ENCODE results near the gene APC2.

DNA sequence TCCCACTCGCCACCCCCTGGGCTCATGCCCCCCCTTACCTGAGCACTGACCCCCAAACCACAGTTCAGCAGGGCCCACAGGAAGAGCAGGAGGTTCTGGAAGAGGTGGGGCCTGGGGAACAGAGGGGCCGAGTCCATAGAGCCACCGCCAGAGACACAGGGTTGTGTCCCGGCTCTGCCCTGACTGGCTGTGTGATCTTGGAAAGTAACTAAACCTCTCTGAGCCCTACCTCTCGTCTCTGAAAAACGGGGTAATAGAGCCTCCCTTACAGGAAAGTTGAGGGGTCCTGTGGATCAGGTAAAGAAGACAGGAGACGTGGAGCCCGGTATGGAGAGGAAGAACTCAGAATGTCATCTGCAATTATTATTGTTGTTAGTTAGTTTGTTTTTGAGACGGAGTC is 60.9 kb downstream of the APC2 start:
- TF ChIP-seq, protein P1, sequence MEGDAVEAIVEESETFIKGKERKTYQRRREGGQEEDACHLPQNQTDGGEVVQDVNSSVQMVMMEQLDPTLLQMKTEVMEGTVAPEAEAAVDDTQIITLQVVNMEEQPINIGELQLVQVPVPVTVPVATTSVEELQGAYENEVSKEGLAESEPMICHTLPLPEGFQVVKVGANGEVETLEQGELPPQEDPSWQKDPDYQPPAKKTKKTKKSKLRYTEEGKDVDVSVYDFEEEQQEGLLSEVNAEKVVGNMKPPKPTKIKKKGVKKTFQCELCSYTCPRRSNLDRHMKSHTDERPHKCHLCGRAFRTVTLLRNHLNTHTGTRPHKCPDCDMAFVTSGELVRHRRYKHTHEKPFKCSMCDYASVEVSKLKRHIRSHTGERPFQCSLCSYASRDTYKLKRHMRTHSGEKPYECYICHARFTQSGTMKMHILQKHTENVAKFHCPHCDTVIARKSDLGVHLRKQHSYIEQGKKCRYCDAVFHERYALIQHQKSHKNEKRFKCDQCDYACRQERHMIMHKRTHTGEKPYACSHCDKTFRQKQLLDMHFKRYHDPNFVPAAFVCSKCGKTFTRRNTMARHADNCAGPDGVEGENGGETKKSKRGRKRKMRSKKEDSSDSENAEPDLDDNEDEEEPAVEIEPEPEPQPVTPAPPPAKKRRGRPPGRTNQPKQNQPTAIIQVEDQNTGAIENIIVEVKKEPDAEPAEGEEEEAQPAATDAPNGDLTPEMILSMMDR (IDR thresholded peaks at IDR 0.05), result no peak
- TF ChIP-seq OVOL2 (CRISPR knock-in tag; IDR thresholded peaks at IDR 0.05; ENCODE audit: borderline replicate concordance), result no peak
- TF ChIP-seq, protein P2, sequence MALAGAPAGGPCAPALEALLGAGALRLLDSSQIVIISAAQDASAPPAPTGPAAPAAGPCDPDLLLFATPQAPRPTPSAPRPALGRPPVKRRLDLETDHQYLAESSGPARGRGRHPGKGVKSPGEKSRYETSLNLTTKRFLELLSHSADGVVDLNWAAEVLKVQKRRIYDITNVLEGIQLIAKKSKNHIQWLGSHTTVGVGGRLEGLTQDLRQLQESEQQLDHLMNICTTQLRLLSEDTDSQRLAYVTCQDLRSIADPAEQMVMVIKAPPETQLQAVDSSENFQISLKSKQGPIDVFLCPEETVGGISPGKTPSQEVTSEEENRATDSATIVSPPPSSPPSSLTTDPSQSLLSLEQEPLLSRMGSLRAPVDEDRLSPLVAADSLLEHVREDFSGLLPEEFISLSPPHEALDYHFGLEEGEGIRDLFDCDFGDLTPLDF (CRISPR knock-in tag; IDR thresholded peaks at IDR 0.05), result no peak
- TF ChIP-seq ELF4 (CRISPR knock-in tag; IDR thresholded peaks at IDR 0.05; ENCODE audit: low read depth), result no peak
- TF ChIP-seq, protein P3, sequence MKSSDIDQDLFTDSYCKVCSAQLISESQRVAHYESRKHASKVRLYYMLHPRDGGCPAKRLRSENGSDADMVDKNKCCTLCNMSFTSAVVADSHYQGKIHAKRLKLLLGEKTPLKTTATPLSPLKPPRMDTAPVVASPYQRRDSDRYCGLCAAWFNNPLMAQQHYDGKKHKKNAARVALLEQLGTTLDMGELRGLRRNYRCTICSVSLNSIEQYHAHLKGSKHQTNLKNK (CRISPR knock-in tag; IDR thresholded peaks at IDR 0.05), result no peak
- no peak for TF ChIP-seq SMAD3 (CRISPR knock-in tag; IDR thresholded peaks at IDR 0.05; ENCODE audit: borderline replicate concordance)
- no peak for TF ChIP-seq ESRRA (CRISPR knock-in tag; IDR thresholded peaks at IDR 0.05; ENCODE audit: borderline replicate concordance)
- TF ChIP-seq, protein P4, sequence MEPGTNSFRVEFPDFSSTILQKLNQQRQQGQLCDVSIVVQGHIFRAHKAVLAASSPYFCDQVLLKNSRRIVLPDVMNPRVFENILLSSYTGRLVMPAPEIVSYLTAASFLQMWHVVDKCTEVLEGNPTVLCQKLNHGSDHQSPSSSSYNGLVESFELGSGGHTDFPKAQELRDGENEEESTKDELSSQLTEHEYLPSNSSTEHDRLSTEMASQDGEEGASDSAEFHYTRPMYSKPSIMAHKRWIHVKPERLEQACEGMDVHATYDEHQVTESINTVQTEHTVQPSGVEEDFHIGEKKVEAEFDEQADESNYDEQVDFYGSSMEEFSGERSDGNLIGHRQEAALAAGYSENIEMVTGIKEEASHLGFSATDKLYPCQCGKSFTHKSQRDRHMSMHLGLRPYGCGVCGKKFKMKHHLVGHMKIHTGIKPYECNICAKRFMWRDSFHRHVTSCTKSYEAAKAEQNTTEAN (CRISPR knock-in tag; IDR thresholded peaks at IDR 0.05), result no peak

Measured in WTC11 (cell line).